ENCODE results near the gene NEURL1B. TPM values are rescaled to one million over a fixed set of nuclear protein-coding genes. Genes with fewer than 3 reads are reported as not detected.

The NEURL1B gene
- total RNA-seq, 4 donors from 2014 or later = 21.7 to 59.9 (median 41.5) TPM

DNA sequence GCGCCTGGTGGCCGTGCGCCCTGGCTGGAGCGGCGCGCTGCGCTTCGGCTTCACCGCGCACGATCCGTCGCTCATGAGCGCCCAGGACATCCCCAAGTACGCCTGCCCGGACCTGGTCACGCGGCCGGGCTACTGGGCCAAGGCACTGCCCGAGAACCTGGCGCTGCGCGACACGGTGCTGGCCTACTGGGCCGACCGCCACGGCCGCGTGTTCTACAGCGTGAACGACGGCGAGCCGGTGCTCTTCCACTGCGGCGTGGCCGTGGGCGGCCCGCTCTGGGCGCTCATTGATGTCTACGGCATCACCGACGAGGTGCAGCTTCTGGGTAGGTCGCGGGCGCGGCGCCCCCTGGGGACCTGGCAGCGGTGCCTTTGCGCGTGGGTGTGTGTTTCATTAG, 28.9 kb downstream of the NEURL1B start:
- WGBS, 2 donors (ENCODE audit: low coverage in 1 of 2) = 79% methylated on average over 17 of the region's 51 CpGs; no CpG with 5 or more reads in 1 of the 2 donors
- H3K9me3 ChIP-seq = no peaks in the 10 kb centered on the region
- H3K27ac ChIP-seq = peak overlapping the region in 2 of 4 donors; percentile 71 to 74
- TF ChIP-seq POLR2AphosphoS5 (IDR thresholded peaks at IDR 0.05) = no peak
- TF ChIP-seq, protein P1, sequence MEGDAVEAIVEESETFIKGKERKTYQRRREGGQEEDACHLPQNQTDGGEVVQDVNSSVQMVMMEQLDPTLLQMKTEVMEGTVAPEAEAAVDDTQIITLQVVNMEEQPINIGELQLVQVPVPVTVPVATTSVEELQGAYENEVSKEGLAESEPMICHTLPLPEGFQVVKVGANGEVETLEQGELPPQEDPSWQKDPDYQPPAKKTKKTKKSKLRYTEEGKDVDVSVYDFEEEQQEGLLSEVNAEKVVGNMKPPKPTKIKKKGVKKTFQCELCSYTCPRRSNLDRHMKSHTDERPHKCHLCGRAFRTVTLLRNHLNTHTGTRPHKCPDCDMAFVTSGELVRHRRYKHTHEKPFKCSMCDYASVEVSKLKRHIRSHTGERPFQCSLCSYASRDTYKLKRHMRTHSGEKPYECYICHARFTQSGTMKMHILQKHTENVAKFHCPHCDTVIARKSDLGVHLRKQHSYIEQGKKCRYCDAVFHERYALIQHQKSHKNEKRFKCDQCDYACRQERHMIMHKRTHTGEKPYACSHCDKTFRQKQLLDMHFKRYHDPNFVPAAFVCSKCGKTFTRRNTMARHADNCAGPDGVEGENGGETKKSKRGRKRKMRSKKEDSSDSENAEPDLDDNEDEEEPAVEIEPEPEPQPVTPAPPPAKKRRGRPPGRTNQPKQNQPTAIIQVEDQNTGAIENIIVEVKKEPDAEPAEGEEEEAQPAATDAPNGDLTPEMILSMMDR (IDR thresholded peaks at IDR 0.05) = no peak
- TF ChIP-seq POLR2A (IDR thresholded peaks at IDR 0.05) = no peak
- no peak for TF ChIP-seq EP300 (IDR thresholded peaks at IDR 0.05)
- H3K36me3 ChIP-seq = peaks cover 0 to 48% of the 10 kb centered on the region in 2 donors
- no peak overlapping the region for H3K4me3 ChIP-seq
- no peak for ATAC-seq
- peaks cover 0 to 72% (median 20%) of the 10 kb centered on the region in 3 donors for H3K4me1 ChIP-seq
- no peaks in the 10 kb centered on the region for H3K27me3 ChIP-seq

DNA sequence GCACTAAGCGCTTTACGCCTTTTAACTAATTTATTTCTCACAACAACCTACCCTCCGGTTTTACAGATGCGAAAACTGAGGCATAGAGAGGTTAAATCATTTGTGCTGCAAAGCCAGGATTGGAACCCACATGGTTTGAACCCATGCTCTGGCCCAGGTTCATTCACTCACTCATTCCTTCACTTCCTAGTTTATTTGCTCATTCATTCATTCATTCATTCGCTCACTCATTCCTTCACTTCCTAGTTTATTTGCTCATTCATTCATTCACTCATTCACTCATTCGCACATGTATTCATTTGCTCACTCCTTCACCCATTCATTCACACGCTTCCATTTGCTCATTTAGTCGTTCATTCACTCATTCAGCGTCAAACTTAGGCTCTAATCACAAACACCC, 29.4 kb downstream of the NEURL1B start:
- H3K4me3 ChIP-seq = no peak overlapping the region
- H3K27ac ChIP-seq = no peak overlapping the region
- TF ChIP-seq EP300 (IDR thresholded peaks at IDR 0.05) (no peak), POLR2A (IDR thresholded peaks at IDR 0.05) (no peak), POLR2AphosphoS5 (IDR thresholded peaks at IDR 0.05) (no peak)
- TF ChIP-seq, protein P1 (IDR thresholded peaks at IDR 0.05) = no peak
- peaks cover 0 to 72% (median 17%) of the 10 kb centered on the region in 3 donors for H3K4me1 ChIP-seq
- H3K27me3 ChIP-seq = no peaks in the 10 kb centered on the region
- no peaks in the 10 kb centered on the region for H3K9me3 ChIP-seq
- peaks cover 0 to 53% of the 10 kb centered on the region in 2 donors for H3K36me3 ChIP-seq
- ATAC-seq = no peak
- 92 to 100% methylated on average over 5 to 8 of the region's 9 CpGs for WGBS, 2 donors (ENCODE audit: low coverage in 1 of 2)

DNA sequence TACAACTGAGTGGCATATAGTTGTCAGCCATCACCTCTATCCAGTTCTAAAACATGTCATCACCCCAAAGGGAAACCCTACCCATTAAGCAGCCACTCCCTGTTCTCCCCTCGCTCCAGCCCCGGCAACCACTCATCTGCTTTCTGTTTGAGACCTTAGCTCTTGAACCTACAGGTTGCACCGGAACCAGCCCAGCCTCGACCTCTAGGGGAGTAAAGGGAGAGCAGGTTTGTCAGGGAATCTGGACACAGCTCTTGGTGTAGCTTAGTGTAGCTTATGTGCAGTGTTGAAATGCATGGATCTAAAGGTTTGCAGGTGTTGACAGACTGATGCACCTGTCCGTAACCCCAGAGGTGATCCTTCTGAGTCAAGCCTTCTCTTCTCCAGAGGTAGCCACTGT, 30.0 kb downstream of the NEURL1B start:
- H3K4me1 ChIP-seq = peaks cover 0 to 72% (median 11%) of the 10 kb centered on the region in 3 donors

DNA sequence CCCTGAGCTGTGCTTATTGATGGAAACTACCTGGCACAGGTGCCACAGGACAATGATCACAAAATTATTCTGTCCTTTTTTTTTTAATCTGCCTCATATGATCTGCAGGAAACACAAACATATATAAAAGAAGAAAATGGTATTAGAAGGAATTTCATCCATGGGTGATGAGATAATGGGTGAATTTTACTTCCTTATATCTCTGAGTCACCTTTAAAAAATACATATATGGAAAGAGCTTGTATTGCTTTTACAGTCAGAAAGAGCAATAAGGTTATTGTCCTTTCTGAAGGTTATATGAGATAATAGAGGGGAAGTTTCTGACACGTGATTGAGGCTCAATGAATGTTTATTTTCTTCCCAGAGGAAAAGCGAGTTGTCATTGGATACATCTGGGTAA, 31.6 kb downstream of the NEURL1B start:
- H3K4me3 ChIP-seq = no peak overlapping the region
- H3K4me1 ChIP-seq = peaks cover 0 to 72% (median 8%) of the 10 kb centered on the region in 3 donors
- ATAC-seq = no peak
- no peaks in the 10 kb centered on the region for H3K9me3 ChIP-seq
- 23 to 64% methylated on average over 2 of the region's 2 CpGs for WGBS, 2 donors (ENCODE audit: low coverage in 1 of 2)
- peaks cover 0 to 72% of the 10 kb centered on the region in 2 donors for H3K36me3 ChIP-seq
- H3K27me3 ChIP-seq = no peaks in the 10 kb centered on the region
- TF ChIP-seq, protein P1 (IDR thresholded peaks at IDR 0.05) = no peak
- TF ChIP-seq EP300 (IDR thresholded peaks at IDR 0.05) (no peak), POLR2A (IDR thresholded peaks at IDR 0.05) (no peak), POLR2AphosphoS5 (IDR thresholded peaks at IDR 0.05) (no peak)
- H3K27ac ChIP-seq = no peak overlapping the region

More for the DNA sequence above, 30.0 kb downstream of the NEURL1B start:
- 91% methylated on average over 4 of the region's 5 CpGs; no CpG with 5 or more reads in 1 of the 2 donors for WGBS, 2 donors (ENCODE audit: low coverage in 1 of 2)
- Histone ChIP-seq H3K4me3 (no peak overlapping the region), H3K27me3 (no peaks in the 10 kb centered on the region), H3K36me3 (peaks cover 0 to 56% of the 10 kb centered on the region in 2 donors), H3K9me3 (no peaks in the 10 kb centered on the region), H3K27ac (no peak overlapping the region)
- ATAC-seq = no peak
- TF ChIP-seq POLR2A (IDR thresholded peaks at IDR 0.05) (no peak), POLR2AphosphoS5 (IDR thresholded peaks at IDR 0.05) (no peak), EP300 (IDR thresholded peaks at IDR 0.05) (no peak)
- TF ChIP-seq, protein P1 (IDR thresholded peaks at IDR 0.05) = no peak

DNA sequence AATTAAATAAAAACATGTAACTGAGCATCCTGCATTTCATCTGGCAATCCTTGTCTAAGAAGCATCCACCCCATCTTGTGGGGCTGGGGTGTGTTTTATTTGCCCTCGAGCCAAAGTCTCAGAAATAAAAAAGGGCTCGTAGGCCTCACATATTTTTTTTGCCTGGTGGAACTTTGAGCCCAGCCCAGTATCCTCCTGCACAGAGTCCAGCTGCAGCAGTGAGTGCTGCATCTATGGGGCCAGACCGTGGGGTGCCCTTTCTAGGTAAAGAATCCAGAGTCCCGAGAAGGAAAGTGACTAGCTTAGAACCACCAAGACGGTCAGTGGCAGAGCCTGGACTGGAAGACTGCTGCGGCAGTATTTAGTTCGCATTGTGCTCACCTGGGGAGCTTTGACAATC, 33.1 kb downstream of the NEURL1B start:
- H3K27me3 ChIP-seq = no peaks in the 10 kb centered on the region
- TF ChIP-seq, protein P1 (IDR thresholded peaks at IDR 0.05) = no peak
- TF ChIP-seq POLR2AphosphoS5 (IDR thresholded peaks at IDR 0.05) = no peak
- no peak for TF ChIP-seq POLR2A (IDR thresholded peaks at IDR 0.05)
- no peak for TF ChIP-seq EP300 (IDR thresholded peaks at IDR 0.05)
- no peak overlapping the region for H3K27ac ChIP-seq
- no peak for ATAC-seq
- H3K4me1 ChIP-seq = peaks cover 0 to 72% (median 7%) of the 10 kb centered on the region in 3 donors
- 75 to 81% methylated on average over 5 to 6 of the region's 7 CpGs for WGBS, 2 donors (ENCODE audit: low coverage in 1 of 2)
- H3K36me3 ChIP-seq = peaks cover 0 to 78% of the 10 kb centered on the region in 2 donors
- no peak overlapping the region for H3K4me3 ChIP-seq
- H3K9me3 ChIP-seq = no peaks in the 10 kb centered on the region

Measured in gastroesophageal sphincter (tissue), 4 donors.